HepG2 (cell line): ENCODE measurements around the gene PRKAR2A. TPM values are rescaled to one million over a fixed set of nuclear protein-coding genes. Genes with fewer than 3 reads are reported as not detected.

Experiments used
- ATAC-seq: fragments of 200-7000 bp; cut with Tn5 transposase; 3 replicates; pipeline ENCODE4 v1.9.1; 2020; ENCODE audit warnings: mild to moderate bottlenecking, moderate library complexity
- BruUV-seq: library from RNA; stranded (reverse); fragments of 400-500 nt; replicated peaks from 2 replicates; lab custom pipeline; 2021; lab: Mats Ljungman, UMichigan
- CTCF ChIA-PET: fragments of 300-600 bp; formaldehyde crosslinking; extraction: SDS; loops from one replicate; lab custom pipeline; 2021; ENCODE audit warnings: low total read pairs, inconsistent platforms, low intra/inter-chr PET ratio; lab: Yijun Ruan, JAX
- POLR2A ChIA-PET: fragments of 350-600 bp; sonication (Branson Sonifier 250); formaldehyde crosslinking; loops from one replicate; lab custom pipeline; 2020; ENCODE audit warnings: antibody characterized with exemption, inconsistent platforms; lab: Yijun Ruan, JAX
- DNase-seq: peaks from one replicate; pipeline ENCODE4 v3.0.0-alpha.2; 2015; ENCODE audit warnings: low spot score
- FAIRE-seq: peaks from 3 replicates; lab custom pipeline; 2011; peaks lifted over from hg19 to GRCh38; lab: Jason Lieb, UNC
- H2AFZ ChIP-seq: one replicate; pipeline ENCODE4 v1.6.1; 2011; ENCODE audit warnings: low read length, inconsistent platforms
- H3K27ac ChIP-seq: fragments of 300-600 bp; 3 replicates; pipeline ENCODE4 v1.8.0; 2011; ENCODE audit warnings: mixed run types, mild to moderate bottlenecking, mixed read lengths, low read length, inconsistent platforms; ENCODE audit not compliant: insufficient read depth; ENCODE audit errors: extremely low read length
- H3K27me3 ChIP-seq, 2 experiments: fragments of 200-600 bp in 1 of 2; 2 replicates in 1 of 2; 3 replicates in 1 of 2; pipeline versions ENCODE4 v1.6.0 to v1.8.0; 2011; ENCODE audit warnings: low read length in 2 of 2, mild to moderate bottlenecking in 2 of 2, moderate library complexity in 2 of 2, inconsistent platforms in 1 of 2; ENCODE audit not compliant: insufficient read depth in 2 of 2, control insufficient read depth in 1 of 2
- H3K36me3 ChIP-seq, 2 experiments: fragments of 200-600 bp in 1 of 2; replicated peaks in 1 of 2; 2 replicates in 1 of 2; 3 replicates in 1 of 2; pipeline versions ENCODE4 v1.5.1 to v1.8.0; 2011; ENCODE audit warnings: low read length in 2 of 2, inconsistent platforms in 1 of 2; ENCODE audit not compliant: insufficient read depth in 2 of 2, control insufficient read depth in 1 of 2
- H3K4me1 ChIP-seq: 2 replicates; pipeline ENCODE4 v1.5.1; 2012; ENCODE audit warnings: low read length, inconsistent platforms; ENCODE audit not compliant: insufficient read depth
- H3K4me2 ChIP-seq: 2 replicates; pipeline ENCODE4 v1.6.0; 2011; ENCODE audit warnings: low read depth, low read length, inconsistent platforms
- H3K4me3 ChIP-seq, 3 experiments: fragments of 200-600 bp in 1 of 3; sonication (generic), shearing (Covaris generic) in 1 of 3; replicated peaks in 1 of 3; 2 replicates each; pipeline ENCODE4 v1.5.1; 2011 to 2016; ENCODE audit warnings: low read length in 3 of 3, inconsistent platforms in 2 of 3, low read depth in 2 of 3, mild to moderate bottlenecking in 2 of 3, control low read depth in 1 of 3, mixed read lengths in 1 of 3; ENCODE audit not compliant: insufficient read depth in 1 of 3
- H3K79me2 ChIP-seq: one replicate; pipeline ENCODE4 v1.6.1; 2011; ENCODE audit warnings: low read length, inconsistent platforms; ENCODE audit not compliant: insufficient read depth
- H3K9ac ChIP-seq: 2 replicates; pipeline ENCODE4 v1.6.0; 2011; ENCODE audit warnings: mild to moderate bottlenecking, low read depth, low read length, inconsistent platforms; ENCODE audit not compliant: insufficient read depth
- H3K9me3 ChIP-seq: 2 replicates; pipeline ENCODE4 v1.5.1; 2012; ENCODE audit warnings: mild to moderate bottlenecking, low read length
- H4K20me1 ChIP-seq: 2 replicates; pipeline ENCODE4 v1.6.0; 2011; ENCODE audit warnings: inconsistent platforms, mild to moderate bottlenecking, low read length, moderate library complexity; ENCODE audit not compliant: insufficient read depth
- MEIS1 ChIP-seq: sonication (generic); formaldehyde crosslinking; IDR thresholded peaks from 2 replicates; pipeline ENCODE4 v1.9.0; 2021; ENCODE audit warnings: mild to moderate bottlenecking, missing genetic modification reagents, moderate library complexity, borderline replicate concordance
- PHF21A ChIP-seq: sonication (generic); formaldehyde crosslinking; IDR thresholded peaks from 2 replicates; pipeline ENCODE4 v1.5.0; 2020; ENCODE audit warnings: mild to moderate bottlenecking, missing genetic modification reagents
- SOX13 ChIP-seq, 3 experiments: fragments of 450-650 bp in 1 of 3; sonication (generic) in 1 of 3; formaldehyde crosslinking in 1 of 3; IDR thresholded peaks in 2 of 3; conservative IDR thresholded peaks in 1 of 3; 2 replicates each; pipeline versions ENCODE4 v1.5.0 to v1.6.1; 2016 to 2020; ENCODE audit warnings: antibody characterized with exemption in 1 of 3, mild to moderate bottlenecking in 1 of 3, missing compliant biosample characterization in 1 of 3, missing genetic modification reagents in 1 of 3, moderate library complexity in 1 of 3
- SPEN ChIP-seq: sonication (generic); formaldehyde crosslinking; IDR thresholded peaks from 2 replicates; pipeline ENCODE4 v1.5.1; 2020; ENCODE audit warnings: low read depth, mild to moderate bottlenecking, missing genetic modification reagents
- STAT5B ChIP-seq: sonication (generic); formaldehyde crosslinking; IDR thresholded peaks from 2 replicates; pipeline ENCODE4 v1.4.0; 2020; ENCODE audit warnings: missing genetic modification reagents
- ZBTB7B ChIP-seq: sonication (generic); formaldehyde crosslinking; IDR thresholded peaks from 2 replicates; pipeline ENCODE4 v1.4.0; 2020; ENCODE audit warnings: missing genetic modification reagents
- ZNF274 ChIP-seq: sonication (generic); formaldehyde crosslinking; IDR thresholded peaks from 2 replicates; pipeline ENCODE4 v1.5.1; 2020; ENCODE audit warnings: mild to moderate bottlenecking, missing genetic modification reagents
- ZNF343 ChIP-seq: sonication (generic); formaldehyde crosslinking; IDR thresholded peaks from 2 replicates; pipeline ENCODE4 v1.4.0; 2020; ENCODE audit warnings: mild to moderate bottlenecking, missing genetic modification reagents
- ZNF446 ChIP-seq: sonication (generic); formaldehyde crosslinking; IDR thresholded peaks from 2 replicates; pipeline ENCODE4 v1.5.0; 2020; ENCODE audit warnings: mild to moderate bottlenecking, missing genetic modification reagents
- WGBS: methylation state at CpG from one replicate; pipeline ENCODE4 v1.1.6; 2017; ENCODE audit warnings: low lambda C conversion rate; 5-methylcytosine and 5-hydroxymethylcytosine counted together
- in situ Hi-C: cut with HindIII; loops from 2 replicates; pipeline ENCODE4 v1.10.0; 2017; ENCODE audit warnings: low pct_unique_long_range_greater_than_20kb; ENCODE audit not compliant: extremely low pct_ligation_motif_present
- intact Hi-C: fragments of 100-400 bp; cut with micrococcal nuclease; formaldehyde crosslinking; loops from one replicate; pipeline ENCODE4 v1.10.0; 2022; ENCODE audit not compliant: unreplicated experiment
- polyA plus RNA-seq, 8 experiments: library from polyadenylated mRNA; depleted of rRNA in 3 of 8; stranded (reverse) in 7 of 8; unstranded in 1 of 8; fragments of >200 nt; fragmentation: Illumina TruSeq in 4 of 8; extraction: Trizol in 4 of 8; gene quantifications; 2 replicates each; pipeline versions ENCODE4 v1.2.1 to v1.2.3, GENCODE V29; 2011 to 2016; ENCODE audit warnings: low read depth in 4 of 8, missing spikeins in 1 of 8, mixed read lengths in 1 of 8; ENCODE audit not compliant: insufficient read depth in 1 of 8
- total RNA-seq, 5 experiments: library from RNA; depleted of rRNA; stranded (reverse); fragments of >200 nt; fragmentation: Illumina TruSeq; extraction: Trizol; gene quantifications; 2 replicates each; pipeline ENCODE4 v1.2.3, GENCODE V29; 2016; ENCODE audit warnings: low read depth in 1 of 5
- TF ChIP-seq, protein P1 (sequence below): sonication (generic); formaldehyde crosslinking; IDR thresholded peaks from 2 replicates; pipeline ENCODE4 v1.4.0; 2020; ENCODE audit warnings: mild to moderate bottlenecking, missing genetic modification reagents
- TF ChIP-seq, protein P2 (sequence below): sonication (generic); formaldehyde crosslinking; IDR thresholded peaks from 2 replicates; pipeline ENCODE4 v1.4.0; 2020; ENCODE audit warnings: missing genetic modification reagents, borderline replicate concordance

The PRKAR2A gene
- total and polyA plus RNA-seq, 2 of the 13 experiments (the other 11 are each of a cell fraction or from before 2014, with no cell fraction given), result 11.8 to 29.2 TPM

DNA sequence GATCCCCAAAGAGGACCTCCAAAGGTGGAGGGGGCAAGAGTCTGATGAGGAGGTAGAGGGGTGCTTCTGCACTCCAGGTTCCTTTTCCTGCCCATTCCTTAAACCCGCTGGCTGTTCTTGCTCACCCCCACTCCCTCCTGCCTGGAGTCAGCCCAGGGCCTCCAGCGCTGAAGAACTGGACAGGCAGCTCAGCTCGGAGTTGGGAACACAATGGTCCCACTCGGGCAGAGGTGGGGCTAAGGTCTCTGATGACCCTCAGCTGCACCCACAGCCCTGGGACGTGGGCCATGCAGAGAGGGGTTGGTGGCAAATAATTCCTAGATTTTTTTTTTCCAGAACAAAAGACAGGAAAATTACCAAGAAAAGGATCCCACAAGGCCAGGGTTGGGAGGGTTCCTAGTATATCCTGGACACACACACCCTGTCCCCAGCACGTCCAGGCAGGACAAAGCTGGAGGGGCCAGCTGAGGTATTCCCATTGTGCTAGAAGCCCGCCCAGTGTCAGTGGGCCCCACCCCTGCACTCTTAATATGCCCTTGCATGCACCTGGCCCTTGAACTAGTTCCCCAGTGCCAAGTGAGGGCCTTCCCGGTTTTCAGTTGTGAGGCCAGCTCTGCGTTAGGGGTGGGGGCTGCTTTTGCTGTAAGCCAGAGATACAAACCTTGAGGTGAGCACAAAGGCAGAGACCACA is 108.6 kb downstream of the PRKAR2A start:
- DNase-seq (no peak), ATAC-seq (peak; percentile 23)
- no peaks in the 10 kb centered on the region for H3K79me2 ChIP-seq
- POLR2A ChIA-PET, result interaction anchor here (0.9 to 3.2 kb wide), 16 partner anchors 8 to 393 kb away, joined by 3 to 59 read pairs (median 7); partner anchors contain the start of genes ARIH2, IMPDH2, IP6K2 and LAMB2
- peaks cover 56% of the 10 kb centered on the region for H3K4me1 ChIP-seq
- H3K9ac ChIP-seq, result peak overlapping the region; percentile 66
- H2AFZ ChIP-seq, result no peak overlapping the region
- no TSS peak for BruUV-seq
- H4K20me1 ChIP-seq, result no peaks in the 10 kb centered on the region
- in situ Hi-C loops, result no loop called here
- 51% methylated on average over 6 of the region's 9 CpGs for WGBS
- H3K9me3 ChIP-seq, result no peaks in the 10 kb centered on the region
- no peaks in the 10 kb centered on the region for H3K36me3 ChIP-seq
- peak overlapping the region; percentile 79 for H3K27ac ChIP-seq
- H3K27me3 ChIP-seq, result no peaks in the 10 kb centered on the region
- CTCF ChIA-PET, result no interaction called here
- peak overlapping the region; percentile 45 to 65 (median 53); a peak in 5 of 6 replicates for H3K4me3 ChIP-seq
- TF ChIP-seq ZNF446 (no peak), MEIS1 (CRISPR knock-in tag) (0 out of 2 replicates have a peak, but pooled peaks have one; percentile 9), SPEN (CRISPR knock-in tag) (0 out of 2 replicates have a peak, but pooled peaks have one; percentile 10), ZNF343 (CRISPR knock-in tag) (no peak), PHF21A (CRISPR knock-in tag) (no peak), ZBTB7B (CRISPR knock-in tag) (0 out of 2 replicates have a peak, but pooled peaks have one; percentile 5), SOX13 (IDR thresholded peaks at IDR 0.05) (no peak; the same call in 1 of the 2 replicates), SOX13 (CRISPR knock-in tag; conservative IDR thresholded peaks at IDR 0.05 in 1 of 2, IDR thresholded peaks at IDR 0.05 in 1 of 2) (peak in 1 of 2 experiments; percentile 72; a peak in 2 of 4 replicates), STAT5B (no peak), ZNF274 (CRISPR knock-in tag) (0 out of 2 replicates have a peak, but pooled peaks have one; percentile 21)
- TF ChIP-seq, protein P1, sequence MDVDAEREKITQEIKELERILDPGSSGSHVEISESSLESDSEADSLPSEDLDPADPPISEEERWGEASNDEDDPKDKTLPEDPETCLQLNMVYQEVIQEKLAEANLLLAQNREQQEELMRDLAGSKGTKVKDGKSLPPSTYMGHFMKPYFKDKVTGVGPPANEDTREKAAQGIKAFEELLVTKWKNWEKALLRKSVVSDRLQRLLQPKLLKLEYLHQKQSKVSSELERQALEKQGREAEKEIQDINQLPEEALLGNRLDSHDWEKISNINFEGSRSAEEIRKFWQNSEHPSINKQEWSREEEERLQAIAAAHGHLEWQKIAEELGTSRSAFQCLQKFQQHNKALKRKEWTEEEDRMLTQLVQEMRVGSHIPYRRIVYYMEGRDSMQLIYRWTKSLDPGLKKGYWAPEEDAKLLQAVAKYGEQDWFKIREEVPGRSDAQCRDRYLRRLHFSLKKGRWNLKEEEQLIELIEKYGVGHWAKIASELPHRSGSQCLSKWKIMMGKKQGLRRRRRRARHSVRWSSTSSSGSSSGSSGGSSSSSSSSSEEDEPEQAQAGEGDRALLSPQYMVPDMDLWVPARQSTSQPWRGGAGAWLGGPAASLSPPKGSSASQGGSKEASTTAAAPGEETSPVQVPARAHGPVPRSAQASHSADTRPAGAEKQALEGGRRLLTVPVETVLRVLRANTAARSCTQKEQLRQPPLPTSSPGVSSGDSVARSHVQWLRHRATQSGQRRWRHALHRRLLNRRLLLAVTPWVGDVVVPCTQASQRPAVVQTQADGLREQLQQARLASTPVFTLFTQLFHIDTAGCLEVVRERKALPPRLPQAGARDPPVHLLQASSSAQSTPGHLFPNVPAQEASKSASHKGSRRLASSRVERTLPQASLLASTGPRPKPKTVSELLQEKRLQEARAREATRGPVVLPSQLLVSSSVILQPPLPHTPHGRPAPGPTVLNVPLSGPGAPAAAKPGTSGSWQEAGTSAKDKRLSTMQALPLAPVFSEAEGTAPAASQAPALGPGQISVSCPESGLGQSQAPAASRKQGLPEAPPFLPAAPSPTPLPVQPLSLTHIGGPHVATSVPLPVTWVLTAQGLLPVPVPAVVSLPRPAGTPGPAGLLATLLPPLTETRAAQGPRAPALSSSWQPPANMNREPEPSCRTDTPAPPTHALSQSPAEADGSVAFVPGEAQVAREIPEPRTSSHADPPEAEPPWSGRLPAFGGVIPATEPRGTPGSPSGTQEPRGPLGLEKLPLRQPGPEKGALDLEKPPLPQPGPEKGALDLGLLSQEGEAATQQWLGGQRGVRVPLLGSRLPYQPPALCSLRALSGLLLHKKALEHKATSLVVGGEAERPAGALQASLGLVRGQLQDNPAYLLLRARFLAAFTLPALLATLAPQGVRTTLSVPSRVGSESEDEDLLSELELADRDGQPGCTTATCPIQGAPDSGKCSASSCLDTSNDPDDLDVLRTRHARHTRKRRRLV (CRISPR knock-in tag), result 0 out of 2 replicates have a peak, but pooled peaks have one; percentile 19
- TF ChIP-seq, protein P2, sequence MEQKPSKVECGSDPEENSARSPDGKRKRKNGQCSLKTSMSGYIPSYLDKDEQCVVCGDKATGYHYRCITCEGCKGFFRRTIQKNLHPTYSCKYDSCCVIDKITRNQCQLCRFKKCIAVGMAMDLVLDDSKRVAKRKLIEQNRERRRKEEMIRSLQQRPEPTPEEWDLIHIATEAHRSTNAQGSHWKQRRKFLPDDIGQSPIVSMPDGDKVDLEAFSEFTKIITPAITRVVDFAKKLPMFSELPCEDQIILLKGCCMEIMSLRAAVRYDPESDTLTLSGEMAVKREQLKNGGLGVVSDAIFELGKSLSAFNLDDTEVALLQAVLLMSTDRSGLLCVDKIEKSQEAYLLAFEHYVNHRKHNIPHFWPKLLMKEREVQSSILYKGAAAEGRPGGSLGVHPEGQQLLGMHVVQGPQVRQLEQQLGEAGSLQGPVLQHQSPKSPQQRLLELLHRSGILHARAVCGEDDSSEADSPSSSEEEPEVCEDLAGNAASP (CRISPR knock-in tag), result no peak
- TF ChIP-seq, all 625 proteins: peak for 6
- intact Hi-C loops, result no loop called here
- peak overlapping the region; percentile 99 for H3K4me2 ChIP-seq
- FAIRE-seq, result no peak
